ENCODE measurements around the gene ST14.
A peak's percentile ranks its signal among the peaks of the same experiment; 100 is the strongest.

The ST14 gene

DNA sequence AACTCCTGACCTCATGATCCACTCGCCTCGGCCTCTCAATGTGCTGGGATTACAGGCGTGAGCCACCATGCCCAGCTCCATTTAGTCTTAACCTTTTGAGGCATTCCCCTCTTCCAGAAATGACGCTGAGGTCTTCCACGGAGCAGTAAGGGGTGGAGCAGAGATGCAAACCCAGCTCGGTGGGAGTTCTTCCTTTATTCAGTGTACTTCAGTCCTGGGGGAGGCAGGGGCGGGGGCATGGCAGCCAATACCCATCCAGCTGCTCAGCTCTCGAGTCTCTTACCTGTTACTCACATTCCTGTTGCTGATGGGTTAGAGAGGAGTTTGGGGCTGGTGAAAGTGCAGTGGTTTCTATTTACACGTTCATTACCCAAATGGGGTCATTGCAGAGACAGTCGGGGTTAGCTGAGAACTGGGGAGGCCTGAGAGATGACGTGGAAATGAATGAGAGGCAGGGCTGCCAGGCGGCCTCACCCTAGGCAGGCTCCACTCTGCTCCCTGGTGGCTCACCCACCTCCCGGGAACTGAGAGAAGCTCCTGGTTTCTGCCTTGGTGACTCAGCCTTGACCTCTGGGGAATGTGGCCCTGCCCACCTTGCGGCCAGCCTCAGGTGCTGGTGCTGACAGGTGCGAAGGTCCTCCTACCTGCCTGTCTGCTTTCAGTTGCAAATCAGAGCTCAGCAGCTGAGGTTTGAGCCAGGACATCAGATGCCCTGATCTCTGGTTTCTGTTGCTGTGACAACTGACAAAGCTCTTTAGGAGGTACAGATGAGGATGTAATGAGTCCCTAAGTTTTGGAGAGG lies 13.4 kb upstream of the ST14 start:
- H3K27ac ChIP-seq, result 0 out of 2 replicates have a peak overlapping the region, but pooled peaks have one; percentile 32
- TF ChIP-seq, protein P1, sequence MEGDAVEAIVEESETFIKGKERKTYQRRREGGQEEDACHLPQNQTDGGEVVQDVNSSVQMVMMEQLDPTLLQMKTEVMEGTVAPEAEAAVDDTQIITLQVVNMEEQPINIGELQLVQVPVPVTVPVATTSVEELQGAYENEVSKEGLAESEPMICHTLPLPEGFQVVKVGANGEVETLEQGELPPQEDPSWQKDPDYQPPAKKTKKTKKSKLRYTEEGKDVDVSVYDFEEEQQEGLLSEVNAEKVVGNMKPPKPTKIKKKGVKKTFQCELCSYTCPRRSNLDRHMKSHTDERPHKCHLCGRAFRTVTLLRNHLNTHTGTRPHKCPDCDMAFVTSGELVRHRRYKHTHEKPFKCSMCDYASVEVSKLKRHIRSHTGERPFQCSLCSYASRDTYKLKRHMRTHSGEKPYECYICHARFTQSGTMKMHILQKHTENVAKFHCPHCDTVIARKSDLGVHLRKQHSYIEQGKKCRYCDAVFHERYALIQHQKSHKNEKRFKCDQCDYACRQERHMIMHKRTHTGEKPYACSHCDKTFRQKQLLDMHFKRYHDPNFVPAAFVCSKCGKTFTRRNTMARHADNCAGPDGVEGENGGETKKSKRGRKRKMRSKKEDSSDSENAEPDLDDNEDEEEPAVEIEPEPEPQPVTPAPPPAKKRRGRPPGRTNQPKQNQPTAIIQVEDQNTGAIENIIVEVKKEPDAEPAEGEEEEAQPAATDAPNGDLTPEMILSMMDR (IDR thresholded peaks at IDR 0.05), result no peak
- no peak for TF ChIP-seq ZFX (IDR thresholded peaks at IDR 0.05; ENCODE audit: borderline replicate concordance)

DNA sequence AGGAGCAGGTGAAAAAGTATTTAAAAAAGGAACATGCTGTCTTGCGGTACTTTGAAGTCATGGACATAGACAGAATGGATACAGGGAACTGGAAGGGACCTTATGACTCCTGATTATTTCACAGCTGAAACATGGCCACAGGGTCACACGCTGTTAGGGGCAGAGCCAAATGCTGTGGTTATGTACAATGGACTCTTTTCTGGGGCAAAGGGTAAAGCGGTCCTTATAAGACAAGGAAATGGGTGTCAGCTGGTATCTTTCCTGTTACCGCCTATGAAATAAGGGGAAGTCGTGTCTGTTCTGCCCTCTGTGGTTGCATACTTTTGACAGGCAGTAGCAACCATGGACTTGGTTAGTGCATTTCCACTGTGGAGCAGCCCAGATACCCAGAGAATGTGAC lies 12.8 kb upstream of the ST14 start:
- H3K27ac ChIP-seq, result 0 out of 2 replicates have a peak overlapping the region, but pooled peaks have one; percentile 32
- TF ChIP-seq ZFX (IDR thresholded peaks at IDR 0.05; ENCODE audit: borderline replicate concordance), result no peak
- TF ChIP-seq, protein P1 (IDR thresholded peaks at IDR 0.05), result no peak

DNA sequence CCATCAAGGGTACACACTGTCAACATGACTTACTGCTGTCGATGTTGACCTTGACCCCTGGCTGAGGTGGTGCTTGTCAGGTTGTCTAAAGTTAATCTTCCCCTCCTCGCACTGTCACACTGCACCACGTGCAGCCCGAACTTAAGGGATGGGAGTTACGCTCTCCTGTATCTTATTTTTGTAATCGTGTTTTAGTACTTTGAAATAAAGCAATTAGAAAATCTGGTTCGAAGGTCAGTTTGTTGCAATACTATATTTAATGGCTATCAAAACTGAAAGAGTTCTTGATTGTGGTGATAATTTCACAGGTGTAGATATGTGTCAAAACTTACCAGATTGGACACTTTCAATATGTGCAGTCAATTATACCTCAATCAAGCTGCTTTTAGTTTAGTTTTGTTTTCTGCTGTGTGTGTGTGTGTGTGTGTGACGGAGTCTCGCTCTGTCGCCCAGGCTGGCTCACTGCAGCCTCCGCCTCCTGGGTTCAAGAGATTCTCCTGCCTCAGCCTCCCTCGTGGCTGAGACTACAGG lies 10.7 kb upstream of the ST14 start:
- no peak overlapping the region for H3K27ac ChIP-seq

DNA sequence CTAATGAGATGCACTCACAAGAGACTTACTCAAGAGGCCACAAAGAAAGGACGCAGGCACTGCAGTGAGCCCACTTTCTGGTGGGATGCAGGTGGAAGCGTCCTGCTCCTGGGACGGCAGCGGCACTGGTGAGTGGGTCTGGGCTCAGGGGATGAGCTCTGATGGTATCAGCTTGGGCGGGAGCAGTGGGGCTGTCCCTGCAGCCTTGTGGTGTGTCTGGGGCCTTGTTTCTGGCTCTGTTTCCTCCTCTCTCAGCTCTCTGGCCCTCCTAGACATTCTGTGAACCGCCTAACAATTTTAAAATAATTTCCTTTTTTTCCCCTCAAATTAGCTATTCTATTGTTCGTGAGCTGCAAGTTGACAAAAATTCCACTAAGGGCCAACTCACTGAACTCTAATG lies 8.8 kb upstream of the ST14 start:
- H3K27ac ChIP-seq, result no peak overlapping the region
- TF ChIP-seq, protein P1 (IDR thresholded peaks at IDR 0.05), result no peak
- TF ChIP-seq ZFX (IDR thresholded peaks at IDR 0.05; ENCODE audit: borderline replicate concordance), result no peak

More for the DNA sequence above, 10.7 kb upstream of the ST14 start:
- no peak for TF ChIP-seq ZFX (IDR thresholded peaks at IDR 0.05; ENCODE audit: borderline replicate concordance)
- TF ChIP-seq, protein P1 (IDR thresholded peaks at IDR 0.05), result no peak

DNA sequence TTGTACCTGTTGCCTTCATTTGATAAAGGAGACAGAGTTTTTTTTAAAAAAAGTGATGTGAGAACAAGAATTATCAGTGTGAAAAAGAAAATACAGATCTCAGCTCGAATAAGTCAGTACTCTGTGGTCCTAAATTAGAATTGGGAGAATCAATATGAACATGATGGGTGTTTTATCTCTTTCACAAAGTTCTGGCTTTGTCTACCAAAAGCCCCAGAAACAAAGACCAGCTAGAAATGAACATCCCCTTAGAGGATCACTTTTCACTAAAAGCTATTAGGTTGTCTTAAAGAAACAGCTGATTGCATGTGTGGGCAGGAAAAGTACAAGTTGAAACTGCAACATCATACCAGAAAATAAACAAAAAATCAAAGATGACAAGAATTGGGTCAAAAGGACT lies 8.4 kb upstream of the ST14 start:
- no peak overlapping the region for H3K27ac ChIP-seq

DNA sequence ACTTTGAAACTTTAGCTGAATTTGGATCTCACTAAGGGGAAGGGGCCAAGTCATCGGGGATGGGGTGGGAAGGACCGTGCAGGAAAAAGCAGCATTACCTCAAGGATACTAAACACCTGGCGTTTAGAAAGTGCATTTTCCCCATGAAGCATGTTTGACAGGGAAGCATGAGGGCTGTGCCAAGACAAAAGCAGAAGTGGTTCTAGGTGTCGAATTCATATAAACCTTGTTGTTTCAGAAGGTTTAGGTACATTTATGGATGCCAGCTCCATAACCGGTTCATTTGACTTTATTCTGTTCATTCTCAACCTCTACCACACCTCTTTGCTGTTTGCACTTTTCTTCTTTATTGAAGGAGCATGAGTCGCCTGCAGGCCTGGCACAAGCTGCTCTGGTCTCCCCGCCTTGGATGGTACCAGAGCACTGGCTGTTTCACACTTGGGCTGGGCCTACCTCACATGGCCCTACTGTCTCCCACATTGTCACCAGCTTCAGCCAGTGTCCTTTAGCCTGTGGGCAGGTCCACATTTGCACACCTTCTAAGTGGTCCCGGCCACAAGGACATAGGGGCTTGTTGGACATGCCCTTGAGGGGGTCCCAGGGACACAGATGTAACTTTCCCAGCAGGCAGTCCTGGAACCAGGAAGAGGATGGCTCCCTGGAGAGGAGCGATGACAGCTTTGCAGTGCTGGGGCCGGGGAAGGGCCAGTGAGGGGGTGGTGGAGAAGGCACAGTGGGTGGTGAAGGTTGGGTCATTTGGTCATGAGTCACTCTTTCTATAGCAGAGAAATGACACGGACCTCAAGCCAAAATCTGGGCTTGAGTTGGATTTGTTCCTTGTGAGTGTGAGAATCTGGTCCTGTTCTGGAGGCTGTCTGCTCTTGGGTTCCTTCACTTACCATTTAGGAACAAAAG lies 3.2 kb upstream of the ST14 start:
- no peak for TF ChIP-seq ZFX (IDR thresholded peaks at IDR 0.05; ENCODE audit: borderline replicate concordance)
- TF ChIP-seq, protein P1 (IDR thresholded peaks at IDR 0.05), result no peak
- no peak overlapping the region for H3K27ac ChIP-seq

More for the DNA sequence above, 8.4 kb upstream of the ST14 start:
- TF ChIP-seq ZFX (IDR thresholded peaks at IDR 0.05; ENCODE audit: borderline replicate concordance), result no peak
- TF ChIP-seq, protein P1 (IDR thresholded peaks at IDR 0.05), result no peak

Data from 22Rv1 (cell line).